Globus pallidus (tissue), 1 donor: ENCODE data around the gene H6PD.

ENCODE experiments used
- DNase-seq: peaks from one replicate; pipeline ENCODE4 v3.0.0-alpha.2; 2015; ENCODE audit warnings: low spot score

Gene H6PD

DNA sequence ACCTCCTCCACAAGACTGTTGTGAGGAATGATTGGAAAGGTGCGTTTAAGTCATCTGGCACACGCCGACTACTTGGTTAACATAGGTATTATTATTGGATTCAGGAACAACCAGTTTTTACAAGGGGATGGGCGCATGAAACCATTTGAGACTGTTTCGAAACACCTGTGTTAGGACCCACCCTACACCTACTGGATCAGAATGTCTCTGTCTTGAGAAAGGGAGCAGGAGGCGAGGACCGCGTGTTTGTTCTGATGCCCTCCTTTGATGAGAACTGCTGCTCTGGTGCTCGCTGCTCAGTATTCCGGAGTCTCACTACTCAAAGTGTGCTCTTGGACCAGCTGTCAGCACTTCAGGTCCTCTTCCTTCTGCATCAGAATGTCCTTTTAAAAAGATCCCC is 7.3 kb downstream of the H6PD start:
- DNase-seq = no peak

DNA sequence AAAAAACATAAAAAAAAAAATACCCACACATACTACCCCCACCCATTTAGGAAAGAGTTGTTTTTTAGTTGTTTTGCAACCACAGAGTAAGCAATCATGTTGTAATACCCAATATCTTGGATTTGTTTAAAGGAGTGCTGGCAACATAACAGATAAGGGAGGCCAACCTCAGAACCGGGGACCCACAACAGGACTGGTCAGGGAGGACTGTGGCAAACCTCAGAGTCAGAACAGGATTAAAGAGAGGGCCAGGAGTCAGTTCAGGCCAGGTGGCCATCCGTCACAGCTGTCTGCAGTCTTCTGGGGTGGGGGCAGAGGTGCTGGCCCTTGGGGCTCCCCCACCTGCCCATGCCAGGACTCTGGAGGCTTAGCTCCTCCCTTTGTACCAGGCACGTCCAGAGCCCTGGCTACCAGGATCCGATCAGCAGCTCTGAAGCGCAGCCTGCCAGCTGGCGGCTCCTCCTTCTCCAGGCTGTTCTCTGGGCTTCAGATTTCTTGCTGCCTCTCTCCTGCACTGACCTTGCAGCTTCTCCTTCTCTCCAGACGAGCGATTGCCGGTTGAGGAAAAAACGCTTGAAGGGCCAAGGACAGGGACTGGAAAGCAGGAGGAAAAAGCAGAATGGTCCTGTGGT is 7.9 kb downstream of the H6PD start:
- DNase-seq = peak; percentile 91

DNA sequence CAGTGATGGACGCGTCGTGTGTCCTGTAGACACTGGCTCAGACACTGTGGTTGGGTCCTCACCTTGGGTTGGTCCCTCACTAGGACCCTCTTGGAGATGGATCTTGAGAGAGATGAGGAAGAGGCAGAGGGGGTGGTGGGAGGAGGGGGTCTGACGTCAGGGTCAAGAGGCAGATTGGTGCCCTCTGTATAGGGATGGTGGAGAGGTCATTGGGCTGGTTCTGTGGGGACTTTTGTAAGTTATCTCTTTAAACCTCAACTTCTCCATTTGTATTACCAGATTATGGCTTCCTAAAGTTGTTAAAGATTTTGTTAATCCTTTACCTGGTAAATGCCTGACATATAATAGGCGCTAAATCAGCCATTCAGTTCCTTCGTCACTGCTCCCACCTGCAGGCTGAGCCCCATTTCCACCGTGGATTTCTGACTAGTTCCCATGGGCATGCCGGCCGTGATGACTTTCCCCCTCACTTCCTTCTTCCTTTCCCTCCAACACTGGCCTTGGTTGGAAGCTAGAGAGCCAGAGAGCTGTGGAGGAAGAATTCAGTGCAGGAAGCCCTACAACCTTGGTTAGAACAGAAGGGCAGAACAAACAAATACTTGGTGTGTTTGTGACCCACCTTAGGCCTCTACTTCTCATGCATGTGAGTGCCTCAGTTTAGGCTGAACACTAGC is 8.6 kb downstream of the H6PD start:
- DNase-seq = no peak

DNA sequence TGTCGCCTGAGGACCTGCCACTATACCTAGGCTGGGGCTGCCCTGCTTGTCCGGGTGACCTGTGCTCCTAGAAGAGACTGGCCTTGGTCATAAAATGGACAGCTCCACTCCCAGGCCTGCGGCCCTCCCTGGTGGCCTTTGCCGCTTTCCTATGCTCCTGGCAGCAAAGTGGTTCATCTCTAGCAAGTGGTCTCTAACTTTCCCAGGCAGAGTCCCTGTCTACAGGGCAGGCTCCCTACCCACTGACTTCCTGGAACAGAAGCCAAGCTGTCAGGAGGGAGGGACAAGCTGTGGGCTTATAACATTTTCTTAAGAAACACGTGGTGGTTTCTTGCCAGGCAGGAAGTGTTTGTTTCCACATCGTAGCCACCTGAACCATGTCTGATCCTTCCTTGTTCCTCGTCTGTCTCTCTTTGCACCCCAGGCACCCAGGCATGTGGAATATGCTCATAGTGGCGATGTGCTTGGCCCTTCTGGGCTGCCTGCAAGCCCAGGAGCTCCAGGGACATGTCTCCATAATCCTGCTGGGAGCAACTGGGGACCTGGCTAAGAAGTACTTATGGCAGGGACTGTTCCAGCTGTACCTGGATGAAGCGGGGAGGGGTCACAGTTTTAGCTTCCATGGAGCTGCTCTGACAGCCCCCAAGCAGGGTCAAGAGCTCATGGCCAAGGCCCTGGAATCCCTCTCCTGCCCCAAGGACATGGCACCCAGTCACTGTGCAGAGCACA is 10.1 kb downstream of the H6PD start:
- DNase-seq = no peak

DNA sequence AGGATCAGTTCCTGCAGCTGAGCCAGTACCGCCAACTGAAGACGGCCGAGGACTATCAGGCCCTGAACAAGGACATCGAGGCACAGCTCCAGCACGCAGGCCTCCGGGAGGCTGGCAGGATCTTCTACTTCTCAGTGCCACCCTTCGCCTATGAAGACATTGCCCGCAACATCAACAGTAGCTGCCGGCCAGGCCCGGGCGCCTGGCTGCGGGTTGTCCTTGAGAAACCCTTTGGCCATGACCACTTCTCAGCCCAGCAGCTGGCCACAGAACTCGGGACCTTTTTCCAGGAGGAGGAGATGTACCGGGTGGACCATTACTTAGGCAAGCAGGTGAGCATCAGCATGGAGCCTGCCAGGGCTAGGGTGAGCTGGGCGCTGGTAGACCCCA is 10.7 kb downstream of the H6PD start:
- no peak for DNase-seq

DNA sequence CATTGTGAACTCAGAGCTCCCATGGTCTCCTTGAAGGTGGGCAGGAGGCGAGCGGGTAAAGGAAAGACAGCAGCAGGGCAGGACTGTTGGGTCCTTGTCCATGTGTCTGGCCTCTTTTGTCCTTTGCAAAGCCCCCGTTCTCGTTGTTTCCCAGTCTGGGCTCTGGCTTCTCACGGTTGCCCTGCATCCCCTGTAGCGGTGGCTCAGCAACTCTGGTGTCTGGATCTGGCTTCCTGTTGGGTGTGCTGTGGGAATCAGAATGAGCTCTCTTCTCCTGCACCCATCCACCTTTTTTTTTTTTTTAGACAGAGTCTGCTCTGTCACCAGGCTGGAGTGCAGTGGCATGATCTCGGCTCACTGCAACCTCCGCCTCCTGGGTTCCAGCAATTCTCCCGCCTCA is 11.1 kb downstream of the H6PD start:
- DNase-seq = no peak

DNA sequence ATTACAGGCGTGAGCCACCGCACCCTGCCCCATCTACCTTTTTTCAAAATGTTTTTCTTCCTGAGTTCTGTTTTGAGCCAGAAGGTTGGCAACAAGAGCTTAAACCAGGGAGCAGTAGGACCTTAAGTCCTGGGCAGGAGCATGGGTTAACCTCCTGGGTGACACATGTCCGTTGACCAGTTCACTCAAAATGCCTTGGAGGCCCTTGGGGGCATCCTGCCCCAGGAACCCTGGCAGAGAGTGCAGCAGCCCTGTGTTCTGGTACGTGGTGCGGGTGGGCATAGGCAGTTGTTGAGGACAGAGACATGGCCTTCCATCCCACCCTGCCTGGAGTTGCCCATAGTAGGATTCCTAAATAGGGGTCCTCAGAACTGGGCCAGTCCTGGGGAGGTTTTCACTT is 11.6 kb downstream of the H6PD start:
- no peak for DNase-seq

DNA sequence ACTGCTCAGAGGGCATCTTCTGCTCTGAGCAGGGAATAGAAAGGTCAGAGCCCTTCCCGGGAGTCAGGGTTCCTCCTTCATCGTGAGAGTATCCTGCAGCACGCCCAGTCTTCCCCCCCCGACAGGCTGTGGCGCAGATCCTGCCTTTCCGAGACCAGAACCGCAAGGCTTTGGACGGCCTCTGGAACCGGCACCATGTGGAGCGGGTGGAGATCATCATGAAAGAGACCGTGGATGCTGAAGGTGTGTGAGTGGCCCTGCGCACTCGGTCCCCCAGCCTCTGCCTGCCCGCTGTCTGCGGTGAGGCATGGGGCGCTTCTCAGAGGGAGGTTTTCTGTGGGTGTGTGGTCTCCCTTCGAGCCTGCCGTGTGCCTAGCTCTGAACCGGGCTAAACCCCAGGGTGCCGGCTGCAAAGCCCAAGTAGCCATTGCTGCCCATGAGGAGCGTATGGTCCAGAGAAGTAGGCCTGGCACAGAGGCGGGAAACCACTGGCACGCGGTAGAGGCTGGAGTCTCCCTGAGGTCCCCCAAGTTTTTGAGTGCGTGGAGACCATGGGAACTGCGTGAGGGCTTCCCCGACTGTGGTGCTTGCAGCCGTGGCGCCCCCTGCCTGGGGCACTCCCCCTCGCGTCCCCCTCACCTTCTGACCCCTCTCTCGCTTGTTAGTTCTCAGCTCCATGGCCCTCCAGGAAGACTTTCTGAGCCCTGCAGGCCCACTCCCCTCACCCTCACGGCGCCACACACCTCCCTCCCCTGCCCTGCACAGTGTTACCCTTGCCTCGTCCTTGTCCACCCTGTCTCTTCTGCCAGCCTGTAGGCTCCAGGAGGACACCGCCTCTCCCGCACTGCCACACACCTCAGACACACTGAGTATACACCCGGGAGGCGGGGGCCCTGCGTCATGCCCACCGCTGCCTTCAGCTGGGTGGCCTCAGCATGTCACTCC is 12.5 kb downstream of the H6PD start:
- no peak for DNase-seq

DNA sequence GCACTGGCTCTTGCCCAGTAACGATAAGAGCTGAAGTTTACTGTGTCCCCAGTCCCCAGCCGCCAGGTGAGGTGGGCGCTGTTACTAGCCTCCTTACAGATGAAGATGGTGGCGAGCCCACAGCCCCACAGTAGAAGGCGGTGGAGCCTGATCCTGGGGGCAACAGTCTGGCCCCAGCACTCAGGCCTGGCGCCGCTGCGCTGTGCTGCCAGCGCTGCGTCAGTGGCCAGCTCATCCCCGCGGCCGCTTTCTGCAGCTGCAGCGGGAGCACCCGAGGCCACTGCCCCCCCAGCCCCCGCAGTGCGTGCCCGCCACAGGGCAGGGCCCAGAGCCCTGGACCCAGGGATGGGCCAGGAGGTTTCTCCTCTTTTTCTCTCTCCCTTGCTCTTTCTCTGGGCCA is 13.3 kb downstream of the H6PD start:
- DNase-seq = peak; percentile 80

DNA sequence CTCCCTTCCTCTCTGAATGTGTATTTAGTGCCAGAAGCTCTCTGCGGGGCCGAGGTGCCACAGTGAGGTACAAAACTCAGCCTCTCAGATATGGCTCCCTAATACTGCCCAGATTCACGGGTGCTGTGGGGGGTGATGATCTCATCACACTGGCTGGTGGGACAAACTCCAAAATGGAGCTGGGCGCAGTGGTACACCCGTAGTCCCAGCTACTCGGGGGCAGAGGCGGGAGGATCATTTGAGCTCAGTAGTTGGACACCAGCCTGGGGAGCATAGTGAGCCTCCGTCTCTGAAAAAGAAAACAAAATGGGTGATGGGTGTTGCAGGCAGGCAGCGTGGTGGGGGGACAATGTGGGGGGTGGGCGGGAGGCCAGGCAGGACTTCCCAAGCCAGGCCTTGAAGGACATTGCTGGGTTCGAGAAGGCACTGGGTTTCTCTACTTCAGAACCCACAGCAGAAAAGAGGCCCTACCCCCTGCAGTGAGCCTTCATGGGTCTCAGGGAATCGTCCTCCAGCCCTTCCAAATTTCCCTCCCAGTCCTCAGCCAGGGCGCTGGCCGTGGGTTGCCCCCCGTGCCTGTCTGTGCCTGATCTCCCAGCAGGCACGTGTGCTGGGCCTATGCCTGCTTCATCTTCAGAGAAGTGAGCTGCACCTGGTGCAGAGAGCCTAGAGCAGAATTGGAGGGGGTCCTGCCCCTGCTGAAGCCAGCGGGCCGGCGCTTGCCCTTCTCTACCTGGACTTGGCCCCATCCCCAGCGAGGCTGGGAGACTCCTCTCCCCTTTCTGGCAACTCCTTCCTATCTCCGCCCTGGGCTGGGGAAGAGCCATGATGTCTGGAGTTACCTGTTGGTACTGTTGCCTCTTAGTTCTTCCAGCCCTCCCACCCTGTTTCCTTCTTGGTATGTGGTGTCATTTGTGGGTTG is 14.0 kb downstream of the H6PD start:
- peak; percentile 56 for DNase-seq

DNA sequence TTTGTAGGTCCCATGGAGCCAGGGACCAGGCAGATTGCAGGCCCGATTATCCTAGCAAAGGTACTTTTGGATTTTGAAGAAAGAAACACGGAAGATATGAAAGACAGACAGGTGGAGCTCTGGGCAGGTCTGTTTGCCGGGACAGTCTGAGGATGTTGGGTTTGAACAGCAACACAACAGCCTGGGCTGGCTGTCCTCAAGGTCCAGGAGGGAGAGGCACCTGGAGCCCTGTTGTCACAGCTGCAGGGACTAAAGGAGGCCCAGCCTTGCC is 14.6 kb downstream of the H6PD start:
- no peak for DNase-seq

DNA sequence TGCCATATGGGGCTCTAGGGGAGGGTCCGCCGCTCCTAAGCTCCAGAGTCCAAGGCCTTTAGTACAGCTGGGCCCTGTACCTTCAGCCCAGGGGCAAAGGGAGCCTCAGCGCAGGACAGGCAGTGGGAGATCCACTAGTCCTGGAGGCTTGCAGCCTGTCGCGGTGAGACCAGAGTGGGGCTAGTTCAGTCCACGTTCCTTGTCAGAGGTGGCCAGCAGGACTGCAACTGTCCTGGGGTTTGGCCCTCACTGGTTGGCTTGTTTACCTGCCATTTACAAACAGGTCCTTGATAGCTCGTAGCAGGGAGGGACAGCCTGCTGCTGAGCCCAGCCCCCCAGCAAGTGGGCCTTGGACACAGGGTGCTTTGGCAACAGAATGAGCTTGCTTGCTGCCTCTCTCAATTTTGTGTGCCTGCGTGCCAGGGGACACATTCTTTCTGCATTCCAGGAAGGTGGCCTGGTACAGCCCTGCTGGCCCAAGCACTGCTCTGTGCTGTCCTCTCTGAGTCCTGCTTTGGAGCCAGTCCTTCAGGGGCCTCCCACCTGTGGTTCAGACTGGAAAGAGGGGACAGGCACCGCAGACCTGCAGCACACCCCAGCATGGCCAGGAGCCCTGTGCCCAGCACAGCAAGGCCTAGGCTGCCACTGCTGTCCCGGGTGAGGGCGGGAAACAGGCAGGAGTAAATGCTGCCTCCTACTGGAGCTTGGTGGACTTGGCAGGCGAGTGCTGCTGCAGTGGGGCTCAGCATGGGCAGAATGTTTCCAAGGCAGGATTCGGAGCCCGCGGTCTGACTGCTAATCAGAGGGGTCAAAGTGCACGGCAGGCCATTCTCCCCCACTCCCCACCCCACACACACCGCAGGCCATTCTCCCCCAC is 15.2 kb downstream of the H6PD start:
- DNase-seq = no peak

DNA sequence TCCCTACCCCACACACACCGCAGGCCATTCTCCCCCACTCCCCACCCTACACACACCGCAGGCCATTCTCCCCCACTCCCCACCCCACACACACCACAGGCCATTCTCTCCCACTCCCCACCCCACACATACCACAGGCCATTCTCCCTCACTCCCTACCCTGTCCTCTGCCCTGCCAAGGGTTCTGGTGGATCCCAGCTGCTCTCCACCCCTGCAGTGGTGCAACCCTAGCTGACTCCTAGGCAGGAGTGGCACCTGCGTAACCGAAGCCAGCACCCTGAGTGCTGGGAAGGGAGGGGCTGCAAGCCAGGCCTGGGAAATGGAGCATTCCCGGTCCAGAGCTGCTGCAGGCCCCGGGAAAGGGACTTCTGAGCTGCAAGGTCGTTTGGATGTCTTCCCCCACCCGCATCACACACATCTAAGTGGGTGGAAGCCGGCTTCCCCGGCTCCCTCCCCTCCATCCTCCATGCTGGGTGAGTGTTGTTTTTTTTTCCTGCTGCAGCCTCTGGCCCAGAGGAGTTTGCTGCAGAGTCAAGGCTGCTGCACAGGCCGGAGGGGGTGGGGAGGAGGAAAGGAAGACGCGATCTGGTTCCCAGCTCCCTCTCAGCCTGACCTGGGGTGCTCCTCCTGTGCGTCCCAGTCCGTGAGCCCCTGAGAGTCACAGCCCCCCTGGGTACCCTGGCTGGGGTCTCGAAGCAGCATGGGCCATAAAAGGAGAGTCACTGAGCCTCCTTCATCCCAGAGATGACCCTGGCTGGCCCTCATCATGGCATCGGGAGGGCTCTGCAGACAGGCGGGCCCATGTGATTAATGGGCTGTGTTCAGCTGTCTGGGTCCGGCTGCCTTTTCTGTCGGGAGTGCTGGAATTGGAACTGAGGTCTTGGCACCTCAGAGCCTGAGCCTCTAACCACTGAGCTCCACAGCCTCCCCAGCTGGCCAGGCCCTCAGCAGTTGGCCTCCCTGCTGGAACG is 16.1 kb downstream of the H6PD start:
- no peak for DNase-seq

DNA sequence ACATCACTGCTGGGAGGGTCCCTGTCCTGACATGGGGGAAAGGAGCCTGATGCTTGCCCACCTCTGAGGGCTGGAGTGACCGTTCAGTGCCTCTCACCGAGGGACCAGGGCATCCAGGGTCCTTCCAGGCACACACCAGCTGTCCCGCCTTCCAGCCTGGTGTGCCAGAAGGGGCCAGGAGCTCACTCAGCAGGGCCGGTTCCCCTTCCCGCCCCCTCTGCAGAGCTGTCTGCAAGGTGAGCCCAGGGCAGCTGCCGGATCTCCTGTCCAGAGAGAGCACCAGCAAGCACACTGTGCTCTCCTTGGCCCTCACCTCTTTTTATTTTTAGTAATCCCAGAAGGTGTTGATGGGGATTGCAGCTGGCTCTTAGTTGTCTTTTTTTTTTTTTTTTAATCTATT is 16.9 kb downstream of the H6PD start:
- no peak for DNase-seq

DNA sequence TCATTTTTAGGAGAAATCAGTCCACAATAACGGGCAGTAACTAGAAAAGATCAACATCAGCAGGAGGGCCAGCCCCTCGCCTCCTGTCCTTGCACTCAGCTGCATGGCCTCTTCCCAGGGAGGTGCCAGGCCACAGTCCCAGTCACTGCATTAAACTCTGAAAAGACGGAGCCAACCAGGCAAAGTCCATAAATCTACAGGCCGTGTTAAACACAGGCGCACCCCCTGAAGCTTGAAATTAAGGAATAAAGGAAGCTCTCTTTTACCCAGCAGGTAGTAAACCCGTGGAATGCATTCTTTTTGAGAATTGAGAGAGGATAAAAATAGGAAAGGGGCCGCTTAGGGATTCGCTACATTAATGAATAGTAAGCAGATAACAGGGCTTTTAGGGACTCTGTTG is 18.4 kb downstream of the H6PD start:
- DNase-seq = no peak

DNA sequence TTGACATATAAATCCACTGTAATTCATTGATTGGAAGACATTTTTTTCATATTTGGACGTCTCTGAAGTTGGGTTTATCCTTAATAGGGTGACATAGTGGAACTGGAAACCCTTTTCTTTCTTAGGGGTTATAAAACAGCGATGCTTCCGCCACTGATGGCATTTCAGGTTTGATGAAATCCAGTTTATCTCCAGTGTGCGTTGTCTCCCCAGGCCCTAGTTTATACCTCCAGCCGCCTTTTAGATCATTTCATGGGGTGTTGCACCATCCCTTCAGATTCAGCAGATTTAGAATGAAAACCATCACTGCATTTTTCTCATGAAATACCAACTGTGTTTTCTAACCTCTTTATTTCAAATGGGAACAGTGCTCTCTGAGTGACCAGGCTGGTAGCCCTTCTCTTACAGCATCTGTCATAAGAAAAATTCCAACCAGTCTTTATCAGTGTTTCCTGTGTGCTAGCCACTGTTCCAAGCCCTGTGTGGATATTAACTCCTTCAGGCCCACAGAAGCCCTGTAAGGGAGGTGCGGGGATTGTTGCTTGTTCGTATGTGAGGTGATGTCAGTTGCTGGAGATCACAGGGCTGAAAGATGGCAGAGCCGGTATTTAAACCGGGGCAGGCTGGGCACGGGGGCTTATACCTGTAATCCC is 19.0 kb downstream of the H6PD start:
- DNase-seq = no peak

DNA sequence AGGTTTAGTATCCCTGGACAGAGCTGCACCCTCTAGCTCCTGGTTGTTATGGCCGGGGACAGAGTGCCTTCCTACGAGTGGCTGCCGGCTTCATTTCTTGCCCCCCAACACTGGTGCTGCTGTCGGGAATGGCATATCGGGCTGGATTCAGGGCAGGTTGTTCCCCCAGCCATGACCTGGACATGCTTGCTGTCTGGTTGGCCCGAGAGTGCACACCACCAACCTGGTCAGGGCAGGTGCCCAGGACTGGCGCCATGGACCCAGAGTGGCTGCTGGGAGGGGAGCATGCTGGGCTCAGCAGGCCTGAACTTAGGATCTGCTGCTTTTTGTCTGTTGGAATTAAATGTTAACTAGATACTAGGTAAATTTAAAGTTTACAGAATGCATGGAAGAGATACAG is 21.8 kb downstream of the H6PD start:
- DNase-seq = no peak

DNA sequence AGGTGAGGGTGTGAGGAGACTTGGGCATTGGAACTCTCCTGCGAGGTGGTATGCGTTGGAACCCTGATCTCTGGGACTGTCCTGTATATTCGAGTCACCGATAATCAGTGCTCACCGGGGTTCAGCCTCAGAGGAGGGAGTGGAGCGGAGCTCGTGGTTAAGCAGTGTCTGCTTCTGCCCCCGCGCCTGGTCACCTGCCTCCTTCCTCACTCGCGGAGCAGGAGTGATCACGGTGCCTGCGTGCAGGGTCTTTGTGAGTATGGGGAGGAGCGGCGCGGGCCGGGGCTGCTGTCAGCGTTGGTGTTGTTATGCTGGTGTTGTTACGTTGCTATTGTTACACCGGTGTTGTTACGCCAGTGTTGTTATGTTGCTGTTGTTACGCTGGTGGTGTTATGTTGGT is 23.3 kb downstream of the H6PD start:
- DNase-seq = no peak

DNA sequence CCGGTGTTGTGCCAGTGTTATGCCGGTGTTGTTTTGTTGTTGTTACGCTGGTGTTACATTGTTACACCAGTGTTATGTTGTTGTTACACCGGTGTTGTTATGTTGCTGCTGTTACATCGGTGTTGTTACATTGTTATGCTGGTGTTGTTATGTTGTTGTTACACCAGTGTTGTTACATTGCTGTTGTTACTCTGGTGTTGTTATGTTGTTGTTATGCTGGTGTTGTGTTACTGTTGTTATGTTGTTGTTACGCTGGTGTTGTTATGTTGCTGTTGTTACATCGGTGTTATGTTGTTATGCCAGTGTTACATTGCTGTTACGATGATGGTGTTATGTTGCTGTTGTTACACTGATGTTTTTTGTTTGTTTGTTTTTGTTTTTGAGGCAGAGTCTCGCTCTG is 24.1 kb downstream of the H6PD start:
- DNase-seq = no peak
